AG04450 (cell line): Measurements from ENCODE around the gene UFD1. TPM values are rescaled to one million over a fixed set of nuclear protein-coding genes. Genes with fewer than 3 reads are reported as not detected.
A peak's percentile ranks its signal among the peaks of the same experiment; 100 is the strongest.

Experiments used
- CTCF ChIA-PET: fragments of 300-600, 350-600 bp; formaldehyde crosslinking; extraction: SDS; loops from one replicate; lab custom pipeline; 2022; ENCODE audit warnings: antibody characterized with exemption, inconsistent platforms; lab: Charles Lee
- POLR2A ChIA-PET: fragments of 350-600 bp; formaldehyde crosslinking; extraction: SDS; loops from one replicate; lab custom pipeline; 2021; ENCODE audit warnings: antibody characterized with exemption, inconsistent platforms; lab: Yijun Ruan, JAX
- DNase-seq: peaks from one replicate; pipeline ENCODE4 v3.0.0-alpha.2; 2011; ENCODE audit warnings: low read depth, low spot score
- H3K27ac ChIP-seq: one replicate; pipeline ENCODE4 v1.5.1; 2012; ENCODE audit warnings: low read depth, low read length, control low read depth
- H3K27me3 ChIP-seq: one replicate; pipeline ENCODE4 v1.6.0; 2012; ENCODE audit warnings: low read length; ENCODE audit not compliant: control insufficient read depth, insufficient read depth
- H3K4me3 ChIP-seq: 2 replicates; pipeline ENCODE4 v1.5.1; 2011; ENCODE audit warnings: mild to moderate bottlenecking, low read depth, low read length, control low read depth
- H3K9me3 ChIP-seq: 2 replicates; pipeline ENCODE4 v1.5.1; 2012; ENCODE audit warnings: low read length; ENCODE audit not compliant: control insufficient read depth, insufficient read depth
- CTCF ChIP-seq: IDR thresholded peaks from 2 replicates; pipeline ENCODE4 v1.5.1; 2011; ENCODE audit warnings: low read depth, low read length, control low read depth, inconsistent platforms
- polyA plus RNA-seq: library from polyadenylated mRNA; depleted of rRNA; stranded (reverse); fragments of >200 nt; gene quantifications from 2 replicates; pipeline ENCODE4 v1.2.3, GENCODE V29; 2011

The UFD1 gene
- polyA plus RNA-seq, 1 experiment = 87.3 TPM

GRCh38 chr22:19492504-19493174 is 13.6 kb upstream of the UFD1 start:
- ChIA-PET CTCF (interaction anchor here (1.2 kb wide), 1 partner anchor 137 kb away, joined by 5 read pairs; no protein-coding TSS in a partner anchor), POLR2A (no interaction called here)
- no peaks in the 10 kb centered on the region for H3K27me3 ChIP-seq
- no peaks in the 10 kb centered on the region for H3K9me3 ChIP-seq
- H3K27ac ChIP-seq = no peak overlapping the region
- no peak overlapping the region for H3K4me3 ChIP-seq
- no peak for TF ChIP-seq CTCF
- no peak for DNase-seq

- ChIA-PET CTCF (interaction anchor here (0.7 kb wide), 2 partner anchors 16 to 642 kb away, joined by 3 read pairs; no protein-coding TSS in a partner anchor), POLR2A (interaction anchor here (0.7 kb wide), 1 partner anchor 183 kb away, joined by 4 read pairs; no protein-coding TSS in a partner anchor)
- Histone ChIP-seq H3K9me3 (no peaks in the 10 kb centered on the region), H3K27ac (no peak overlapping the region), H3K27me3 (no peaks in the 10 kb centered on the region), H3K4me3 (no peak overlapping the region)
- DNase-seq = no peak
- TF ChIP-seq CTCF = no peak
Measured at GRCh38 chr22:19490628-19491230, 11.7 kb upstream of the UFD1 start.

- Histone ChIP-seq H3K9me3 (no peaks in the 10 kb centered on the region), H3K27ac (no peak overlapping the region), H3K4me3 (no peak overlapping the region), H3K27me3 (no peaks in the 10 kb centered on the region)
- TF ChIP-seq CTCF = peak; percentile 23; the same call in 1 of the 2 replicates
- ChIA-PET CTCF (interaction anchor here (1.5 kb wide), 1 partner anchor 141 kb away, joined by 7 read pairs; no protein-coding TSS in a partner anchor), POLR2A (no interaction called here)
- DNase-seq = no peak
Measured at GRCh38 chr22:19488884-19489843, 10.2 kb upstream of the UFD1 start.

GRCh38 chr22:19488285-19488684 is 9.3 kb upstream of the UFD1 start:
- H3K9me3 ChIP-seq = no peaks in the 10 kb centered on the region
- DNase-seq = no peak
- no peak overlapping the region for H3K4me3 ChIP-seq
- ChIA-PET POLR2A (no interaction called here), CTCF (no interaction called here)
- H3K27me3 ChIP-seq = no peaks in the 10 kb centered on the region
- no peak overlapping the region for H3K27ac ChIP-seq
- TF ChIP-seq CTCF = no peak
